PC-3 (cell line): ENCODE results near the gene TAF11L9. TPM values are rescaled to one million over a fixed set of nuclear protein-coding genes. Genes with fewer than 3 reads are reported as not detected.
"Not testable (repeated sequence)": the region's sequence is repeated elsewhere in the genome, so short reads cannot be mapped to it uniquely, and the experiment has no call there.

Experiments
- ATAC-seq: fragments of 200-7000 bp; cut with Tn5 transposase; 2 replicates; pipeline ENCODE4 v1.9.1; 2020; ENCODE audit warnings: mild to moderate bottlenecking, moderate library complexity
- Bru-seq: library from RNA; stranded (reverse); fragments of 400-500 nt; gene quantifications from one replicate; lab custom pipeline; 2021; lab: Mats Ljungman, UMichigan
- BruChase-seq, 2 experiments: library from RNA; stranded (reverse); fragments of 400-500 nt; gene quantifications; one replicate each; lab custom pipeline; 2021; lab: Mats Ljungman, UMichigan
- BruUV-seq: library from RNA; stranded (reverse); fragments of 400-500 nt; replicated peaks from 2 replicates; lab custom pipeline; 2021; lab: Mats Ljungman, UMichigan
- CTCF ChIA-PET: fragments of 300-600 bp; sonication (Branson Sonifier 250); formaldehyde crosslinking; loops from one replicate; lab custom pipeline; 2022; ENCODE audit warnings: antibody characterized with exemption; lab: Charles Lee
- POLR2A ChIA-PET: fragments of 300-600 bp; sonication (Branson Sonifier 250); formaldehyde crosslinking; loops from one replicate; lab custom pipeline; 2022; ENCODE audit warnings: antibody characterized with exemption; ENCODE audit not compliant: unreplicated experiment; lab: Charles Lee
- DNase-seq: peaks from one replicate; pipeline ENCODE4 v3.0.0-alpha.2; 2015
- H2AFZ ChIP-seq: fragments of 300-600 bp; sonication (generic); 2 replicates; pipeline ENCODE4 v1.6.0; 2016; ENCODE audit warnings: antibody characterized with exemption, low read length
- H3F3A ChIP-seq: fragments of 300-600 bp; sonication (generic); one replicate; pipeline ENCODE4 v1.6.0; 2017; ENCODE audit warnings: antibody characterized with exemption, low read length, control low read depth, mild to moderate bottlenecking; ENCODE audit not compliant: unreplicated experiment
- H3K27ac ChIP-seq: fragments of 300-600 bp; sonication (generic); 2 replicates; pipeline ENCODE4 v1.5.1; 2016; ENCODE audit warnings: mild to moderate bottlenecking, low read length
- H3K27me3 ChIP-seq: fragments of 300-600 bp; sonication (generic); 2 replicates; pipeline ENCODE4 v1.6.1; 2016; ENCODE audit warnings: low read length, mixed read lengths
- H3K36me3 ChIP-seq: fragments of 300-600 bp; sonication (generic); 2 replicates; pipeline ENCODE4 v1.6.1; 2016; ENCODE audit warnings: low read depth, mixed run types, low read length, mixed read lengths
- H3K4me1 ChIP-seq: fragments of 300-600 bp; sonication (generic); 2 replicates; pipeline ENCODE4 v1.5.1; 2016; ENCODE audit warnings: low read length; ENCODE audit not compliant: insufficient read depth
- H3K4me2 ChIP-seq: fragments of 300-600 bp; sonication (generic); 2 replicates; pipeline ENCODE4 v1.6.0; 2016; ENCODE audit warnings: low read length
- H3K4me3 ChIP-seq: fragments of 300-600 bp; sonication (generic); 2 replicates; pipeline ENCODE4 v1.5.1; 2016; ENCODE audit warnings: mild to moderate bottlenecking, low read length, mixed read lengths
- H3K79me2 ChIP-seq: fragments of 300-600 bp; sonication (generic); 2 replicates; pipeline ENCODE4 v1.6.1; 2017; ENCODE audit warnings: low read length, mixed read lengths
- H3K9ac ChIP-seq: fragments of 300-600 bp; sonication (generic); 2 replicates; pipeline ENCODE4 v1.6.0; 2016; ENCODE audit warnings: mild to moderate bottlenecking, low read length
- H3K9me2 ChIP-seq: fragments of 300-600 bp; sonication (generic); replicated peaks from 2 replicates; pipeline ENCODE4 v1.6.1; 2016; ENCODE audit warnings: mixed run types, low read length, mixed read lengths
- H3K9me3 ChIP-seq: fragments of 300-600 bp; sonication (generic); 2 replicates; pipeline ENCODE4 v1.6.1; 2016; ENCODE audit warnings: low read length, mixed read lengths
- H4K20me1 ChIP-seq: fragments of 300-600 bp; sonication (generic); 2 replicates; pipeline ENCODE4 v1.6.1; 2016; ENCODE audit warnings: low read length, mixed read lengths
- EZH2 ChIP-seq: fragments of 300-600 bp; sonication (generic); IDR thresholded peaks from one replicate; pipeline ENCODE4 v1.6.1; 2017; ENCODE audit warnings: antibody characterized with exemption, mild to moderate bottlenecking, low read length; ENCODE audit not compliant: unreplicated experiment
- EZH2phosphoT487 ChIP-seq: fragments of 300-600 bp; sonication (generic); IDR thresholded peaks from 2 replicates; pipeline ENCODE4 v1.6.1; 2018; ENCODE audit warnings: mild to moderate bottlenecking, antibody characterized with exemption, low read length, borderline replicate concordance
- intact Hi-C: fragments of 100-400 bp; cut with micrococcal nuclease; formaldehyde crosslinking; loops from 2 replicates; pipeline ENCODE4 v1.9.0; 2023
- long read RNA-seq: library from polyadenylated mRNA; unstranded; transcript quantifications from one replicate; pipeline ENCODE4 v2.0.0, GENCODE V29; 2021; ENCODE audit not compliant: unreplicated experiment
- total RNA-seq: library from RNA; depleted of rRNA; stranded (reverse); fragments of >200 nt; gene quantifications from 2 replicates; pipeline ENCODE4 v1.2.3, GENCODE V29; 2014; rRNA removed
- TF ChIP-seq, protein P1 (sequence below): fragments of 300-600 bp; sonication (generic); conservative IDR thresholded peaks from 2 replicates; pipeline ENCODE4 v1.5.1; 2017; ENCODE audit warnings: antibody characterized with exemption, low read depth, mild to moderate bottlenecking, low read length

TAF11L9 gene
- not detected in 2 replicates for total RNA-seq
- Bru-seq, nascent RNA, result not detected
- not detected for BruChase-seq, experiment 1, labeled RNA remaining after a 6-hour chase
- not detected for BruChase-seq, experiment 2, labeled RNA remaining after a 2-hour chase
- long read RNA-seq, result 0 reads

DNA sequence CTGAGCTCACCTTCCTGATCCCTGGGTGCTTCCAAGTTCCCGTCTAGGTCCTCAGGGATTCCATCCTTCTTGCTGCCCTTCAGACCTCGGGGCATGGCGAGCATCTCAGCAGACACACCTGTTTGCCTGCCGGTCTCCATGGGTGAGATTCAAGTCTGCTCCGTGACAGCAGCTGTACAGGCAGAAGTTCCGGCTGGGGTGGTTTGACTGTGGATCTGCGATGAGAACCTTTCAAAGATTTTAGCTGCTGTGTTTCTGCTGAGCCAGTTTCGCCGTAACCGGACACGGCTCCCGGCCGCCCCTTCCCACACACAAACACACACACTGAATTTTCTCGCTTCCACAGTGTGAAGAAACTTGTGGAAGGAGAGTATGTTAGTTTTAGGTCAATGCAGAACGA lies at the start of gene TAF11L9:
Gene TAF11L9, minus strand, starts transcription at position 140 of the 400 bp plus-strand sequence.
- H3K4me2 ChIP-seq, intact Hi-C loops, H4K20me1 ChIP-seq, BruUV-seq, CTCF ChIA-PET, H3K27me3 ChIP-seq, DNase-seq, H3K27ac ChIP-seq, ATAC-seq, H3F3A ChIP-seq, H3K4me1 ChIP-seq, POLR2A ChIA-PET, H3K9me2 ChIP-seq, H2AFZ ChIP-seq, H3K4me3 ChIP-seq, H3K9ac ChIP-seq, H3K79me2 ChIP-seq, H3K36me3 ChIP-seq, H3K9me3 ChIP-seq: not testable (repeated sequence)

DNA sequence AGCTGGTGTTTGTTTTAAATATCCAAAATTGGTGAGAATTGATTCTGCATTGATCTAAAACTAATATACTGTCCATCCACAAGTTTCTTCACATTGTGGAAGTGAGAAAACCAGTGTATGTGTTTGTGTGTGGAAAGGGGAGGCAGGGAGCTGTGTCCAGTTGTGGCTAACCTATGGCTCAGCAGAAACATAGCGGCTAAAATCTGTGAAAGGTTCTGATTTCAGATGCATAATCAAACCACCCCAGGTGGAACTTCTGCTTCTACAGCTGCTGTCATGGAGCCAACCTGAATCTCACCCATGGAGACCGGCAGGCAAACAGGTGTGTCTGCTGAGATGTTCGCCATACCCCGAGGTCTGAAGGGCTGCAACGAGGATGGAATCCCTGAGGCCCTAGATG lies 40.0 kb upstream of the TAF11L9 start, which contains the start of gene TAF11L14:
Gene TAF11L14, plus strand, starts transcription at position 301 of the 400 bp plus-strand sequence.
- TF ChIP-seq, protein P1, sequence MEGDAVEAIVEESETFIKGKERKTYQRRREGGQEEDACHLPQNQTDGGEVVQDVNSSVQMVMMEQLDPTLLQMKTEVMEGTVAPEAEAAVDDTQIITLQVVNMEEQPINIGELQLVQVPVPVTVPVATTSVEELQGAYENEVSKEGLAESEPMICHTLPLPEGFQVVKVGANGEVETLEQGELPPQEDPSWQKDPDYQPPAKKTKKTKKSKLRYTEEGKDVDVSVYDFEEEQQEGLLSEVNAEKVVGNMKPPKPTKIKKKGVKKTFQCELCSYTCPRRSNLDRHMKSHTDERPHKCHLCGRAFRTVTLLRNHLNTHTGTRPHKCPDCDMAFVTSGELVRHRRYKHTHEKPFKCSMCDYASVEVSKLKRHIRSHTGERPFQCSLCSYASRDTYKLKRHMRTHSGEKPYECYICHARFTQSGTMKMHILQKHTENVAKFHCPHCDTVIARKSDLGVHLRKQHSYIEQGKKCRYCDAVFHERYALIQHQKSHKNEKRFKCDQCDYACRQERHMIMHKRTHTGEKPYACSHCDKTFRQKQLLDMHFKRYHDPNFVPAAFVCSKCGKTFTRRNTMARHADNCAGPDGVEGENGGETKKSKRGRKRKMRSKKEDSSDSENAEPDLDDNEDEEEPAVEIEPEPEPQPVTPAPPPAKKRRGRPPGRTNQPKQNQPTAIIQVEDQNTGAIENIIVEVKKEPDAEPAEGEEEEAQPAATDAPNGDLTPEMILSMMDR, result no peak
- no peak for TF ChIP-seq EZH2phosphoT487
- TF ChIP-seq EZH2, result no peak
- no TSS peak for BruUV-seq
- no peaks in the 10 kb centered on the region for H3F3A ChIP-seq
- H3K9me3 ChIP-seq, result no peaks in the 10 kb centered on the region
- CTCF ChIA-PET, result no interaction called here
- no peaks in the 10 kb centered on the region for H3K27me3 ChIP-seq
- no peaks in the 10 kb centered on the region for H3K9me2 ChIP-seq
- no peak within 1 kb of the TSS for H3K27ac ChIP-seq
- H3K9ac ChIP-seq, result no peak within 1 kb of the TSS
- no peaks in the 10 kb centered on the region for H3K79me2 ChIP-seq
- POLR2A ChIA-PET, result no interaction called here
- no peaks in the 10 kb centered on the region for H3K36me3 ChIP-seq
- ATAC-seq, result no peak
- intact Hi-C loops, result no loop called here
- no peaks in the 10 kb centered on the region for H4K20me1 ChIP-seq
- no peaks in the 10 kb centered on the region for H3K4me1 ChIP-seq
- no peak within 1 kb of the TSS for H2AFZ ChIP-seq
- H3K4me3 ChIP-seq, result no peak within 1 kb of the TSS
- DNase-seq, result no peak
- no peak within 1 kb of the TSS for H3K4me2 ChIP-seq

DNA sequence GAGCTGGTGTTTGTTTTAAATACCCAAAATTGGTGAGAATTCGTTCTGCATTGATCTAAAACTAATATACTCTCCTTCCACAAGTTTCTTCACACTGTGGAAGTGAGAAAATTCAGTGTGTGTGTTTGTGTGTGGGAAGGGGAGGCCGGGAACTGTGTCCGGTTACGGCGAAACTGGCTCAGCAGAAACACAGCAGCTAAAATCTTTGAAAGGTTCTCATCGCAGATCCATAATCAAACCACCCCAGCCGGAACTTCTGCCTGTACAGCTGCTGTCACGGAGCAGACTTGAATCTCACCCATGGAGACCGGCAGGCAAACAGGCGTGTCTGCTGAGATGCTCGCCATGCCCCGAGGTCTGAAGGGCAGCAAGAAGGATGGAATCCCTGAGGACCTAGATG lies 37.6 kb upstream of the TAF11L9 start, which contains the start of gene TAF11L13:
Gene TAF11L13, plus strand, starts transcription at position 301 of the 400 bp plus-strand sequence.
- BruUV-seq, POLR2A ChIA-PET, H3K4me1 ChIP-seq, H3K4me3 ChIP-seq, ATAC-seq, CTCF ChIA-PET, H3F3A ChIP-seq, H3K36me3 ChIP-seq, H3K9me3 ChIP-seq, H3K9ac ChIP-seq, H2AFZ ChIP-seq, DNase-seq, H3K4me2 ChIP-seq, H3K9me2 ChIP-seq, intact Hi-C loops, H3K27me3 ChIP-seq, H3K79me2 ChIP-seq, H3K27ac ChIP-seq, H4K20me1 ChIP-seq: not testable (repeated sequence)

DNA sequence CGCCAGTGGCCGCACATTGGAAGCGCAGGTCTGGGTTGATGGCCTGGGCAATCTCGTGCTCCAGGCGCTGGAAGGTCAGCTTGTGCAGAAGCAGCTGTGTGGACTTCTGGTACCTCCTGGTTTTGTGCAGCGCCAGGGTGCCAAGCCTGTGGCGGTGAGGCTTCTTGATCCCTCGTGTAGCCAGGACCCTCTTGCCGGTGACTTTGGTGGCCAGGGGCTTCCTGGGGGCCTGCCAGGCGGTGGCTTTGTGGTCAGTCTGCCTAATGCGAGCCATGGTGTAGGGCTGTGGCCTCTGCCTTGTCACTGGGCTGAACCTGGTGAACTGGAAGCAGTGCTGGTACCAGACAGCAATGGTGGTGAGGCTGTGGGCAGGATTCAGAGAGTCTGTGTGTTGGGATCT lies 31.5 kb upstream of the TAF11L9 start:
- no peak for DNase-seq
- ATAC-seq, result no peak
- ChIA-PET POLR2A (no interaction called here), CTCF (no interaction called here)
- Histone ChIP-seq H3K27ac (no peak overlapping the region), H3K4me1 (no peaks in the 10 kb centered on the region), H3K9ac (no peak overlapping the region), H3F3A (no peaks in the 10 kb centered on the region), H3K9me3 (no peaks in the 10 kb centered on the region), H3K27me3 (no peaks in the 10 kb centered on the region), H3K79me2 (no peaks in the 10 kb centered on the region), H3K36me3 (no peaks in the 10 kb centered on the region), H2AFZ (no peak overlapping the region), H4K20me1 (no peaks in the 10 kb centered on the region), H3K4me3 (no peak overlapping the region), H3K9me2 (no peaks in the 10 kb centered on the region), H3K4me2 (no peak overlapping the region)
- no peak for TF ChIP-seq EZH2phosphoT487
- TF ChIP-seq, protein P1, result no peak
- intact Hi-C loops, result no loop called here
- no TSS peak for BruUV-seq
